Islet of Langerhans (tissue), 1 donor: ENCODE measurements around the gene RARA.

Experiments
- FAIRE-seq: peaks from one replicate; lab custom pipeline; 2011; peaks lifted over from hg19 to GRCh38; lab: Jason Lieb, UNC

The RARA gene

DNA sequence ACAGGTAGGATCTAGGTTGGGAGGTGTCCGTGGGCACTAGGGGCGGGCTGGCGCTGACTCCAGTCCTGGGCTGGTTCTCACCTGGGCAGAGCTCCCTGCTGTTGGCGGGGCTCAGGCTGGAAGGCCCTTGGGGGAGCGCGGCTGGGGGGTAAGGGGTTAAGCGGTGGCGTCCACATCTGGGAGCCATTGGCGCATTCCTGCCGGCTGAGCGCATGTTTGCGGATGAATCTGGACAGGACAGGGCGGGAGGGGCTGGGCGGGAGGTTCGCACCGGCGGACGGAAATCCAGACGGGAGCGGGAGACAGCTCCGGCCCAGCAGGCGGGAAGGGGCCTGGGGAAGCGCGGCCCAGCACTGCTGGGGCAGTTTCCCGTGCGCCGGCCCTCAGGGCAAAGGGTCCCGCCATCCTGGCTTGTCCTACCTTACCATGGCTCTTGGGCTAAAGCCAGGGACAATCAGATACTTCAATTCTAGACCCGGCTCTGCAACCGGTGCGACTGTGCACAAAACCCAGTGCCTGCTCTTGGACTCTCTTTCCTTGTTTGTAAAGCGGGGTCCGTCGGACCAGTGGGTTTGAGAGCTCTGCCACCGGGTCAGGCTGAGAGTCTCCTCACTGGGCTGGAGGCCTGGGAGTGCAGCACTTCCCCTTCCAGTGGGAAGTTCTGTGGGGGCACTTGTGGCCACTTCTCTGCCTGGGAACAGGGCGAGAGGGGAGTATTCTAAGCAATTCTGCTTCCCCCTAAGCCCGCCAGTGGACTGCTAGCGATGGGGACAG, 7.8 kb downstream of the RARA start:
- no peak for FAIRE-seq

DNA sequence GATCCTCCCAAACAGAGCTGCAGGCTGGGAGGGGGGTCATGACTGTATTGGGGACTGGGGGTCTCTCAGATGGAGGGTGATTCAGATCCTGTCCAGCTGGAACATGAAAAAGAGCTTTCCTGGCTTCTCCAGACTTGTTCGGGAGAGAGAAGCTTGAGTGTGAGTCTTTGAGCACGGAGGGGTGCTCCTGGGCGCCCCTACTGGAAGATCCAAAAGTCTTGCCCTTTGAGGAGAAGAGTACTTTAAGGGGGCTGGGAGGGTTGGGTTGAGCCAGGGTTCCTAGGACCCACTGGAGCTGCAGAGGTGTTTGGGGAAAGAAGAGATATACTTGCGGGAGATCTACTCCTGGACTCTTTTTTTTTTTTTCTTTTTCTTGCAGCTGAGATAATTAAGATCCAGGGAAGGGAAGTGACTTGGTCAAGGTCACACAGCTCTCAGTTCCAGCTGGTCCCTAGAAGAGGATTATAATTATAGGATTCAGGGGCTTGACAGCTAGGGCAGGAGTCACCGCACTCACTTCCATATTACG, 8.4 kb downstream of the RARA start:
- no peak for FAIRE-seq

DNA sequence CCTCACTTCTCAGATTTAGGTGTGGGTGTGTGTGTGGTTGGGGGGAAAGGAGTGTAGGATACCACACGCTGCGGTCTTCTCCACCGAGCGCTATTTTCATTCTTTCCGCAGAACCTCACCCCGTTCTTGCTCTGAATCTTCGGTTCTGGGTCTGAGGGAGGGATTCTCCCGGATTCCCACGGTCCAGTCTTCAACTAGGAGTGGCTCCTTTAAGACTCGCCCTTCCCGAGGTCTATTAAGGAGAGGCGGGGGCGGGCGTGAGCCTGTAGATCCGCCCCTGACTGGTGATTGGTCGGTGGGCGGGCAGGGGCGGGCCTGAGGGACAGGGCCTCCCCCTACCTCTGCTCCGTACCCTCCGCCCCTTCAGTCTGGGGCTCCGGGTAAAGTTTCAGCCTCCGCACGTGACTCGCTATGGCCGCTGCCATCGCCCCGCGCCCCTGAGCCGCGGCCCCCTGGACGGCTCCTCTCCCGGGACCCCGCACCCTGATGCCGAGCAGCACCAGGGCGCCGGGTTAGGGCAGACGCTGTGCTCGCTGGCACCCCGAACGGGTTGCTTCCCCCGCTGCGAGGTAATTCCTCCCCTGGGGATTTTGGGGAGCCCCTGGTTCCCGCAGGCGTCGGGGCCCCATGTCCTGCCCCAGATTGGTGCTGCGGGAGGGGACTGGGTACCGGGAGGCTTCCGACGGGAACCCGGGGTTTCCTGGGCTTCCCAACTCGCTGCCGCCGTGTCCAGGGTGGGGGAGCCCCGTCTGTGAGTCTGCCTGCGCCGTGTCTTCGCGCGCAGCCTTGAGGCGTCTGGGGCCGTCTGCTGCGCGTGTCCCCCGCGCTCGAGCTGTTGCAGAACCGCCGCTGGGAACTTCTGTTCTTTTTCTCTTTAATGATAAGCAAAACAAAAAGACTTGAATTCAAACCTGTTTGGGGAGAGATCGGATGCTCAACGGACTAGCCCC, 9.2 kb downstream of the RARA start:
- peak; percentile 5 for FAIRE-seq

DNA sequence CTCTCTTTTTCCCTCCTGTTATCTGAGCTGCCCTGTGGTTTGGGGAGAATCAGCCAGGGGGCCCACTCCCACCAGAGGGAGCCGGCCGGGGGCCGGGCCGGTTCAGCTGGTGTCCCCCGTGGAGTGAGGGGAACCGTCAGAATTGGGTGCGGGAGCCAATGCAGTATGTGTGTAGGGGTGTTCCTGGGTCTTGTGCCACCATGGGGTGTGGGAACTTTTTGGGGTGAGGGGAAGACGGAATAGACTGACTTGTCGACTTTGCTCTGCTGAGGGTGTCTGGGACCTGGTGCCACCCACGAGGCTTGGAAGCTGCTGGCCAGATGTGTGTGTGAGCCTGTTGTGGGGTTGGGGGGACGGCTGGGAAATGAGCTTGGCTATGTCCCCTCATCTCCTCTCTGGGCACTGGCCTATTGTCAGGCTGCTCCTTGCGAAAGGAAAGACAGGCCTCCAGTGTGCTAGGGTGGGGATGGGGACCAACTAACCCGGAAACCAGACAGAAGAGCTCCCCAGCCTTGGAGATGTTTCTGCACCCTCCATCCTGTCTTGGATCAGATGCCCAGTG, 9.9 kb downstream of the RARA start:
- FAIRE-seq = no peak

DNA sequence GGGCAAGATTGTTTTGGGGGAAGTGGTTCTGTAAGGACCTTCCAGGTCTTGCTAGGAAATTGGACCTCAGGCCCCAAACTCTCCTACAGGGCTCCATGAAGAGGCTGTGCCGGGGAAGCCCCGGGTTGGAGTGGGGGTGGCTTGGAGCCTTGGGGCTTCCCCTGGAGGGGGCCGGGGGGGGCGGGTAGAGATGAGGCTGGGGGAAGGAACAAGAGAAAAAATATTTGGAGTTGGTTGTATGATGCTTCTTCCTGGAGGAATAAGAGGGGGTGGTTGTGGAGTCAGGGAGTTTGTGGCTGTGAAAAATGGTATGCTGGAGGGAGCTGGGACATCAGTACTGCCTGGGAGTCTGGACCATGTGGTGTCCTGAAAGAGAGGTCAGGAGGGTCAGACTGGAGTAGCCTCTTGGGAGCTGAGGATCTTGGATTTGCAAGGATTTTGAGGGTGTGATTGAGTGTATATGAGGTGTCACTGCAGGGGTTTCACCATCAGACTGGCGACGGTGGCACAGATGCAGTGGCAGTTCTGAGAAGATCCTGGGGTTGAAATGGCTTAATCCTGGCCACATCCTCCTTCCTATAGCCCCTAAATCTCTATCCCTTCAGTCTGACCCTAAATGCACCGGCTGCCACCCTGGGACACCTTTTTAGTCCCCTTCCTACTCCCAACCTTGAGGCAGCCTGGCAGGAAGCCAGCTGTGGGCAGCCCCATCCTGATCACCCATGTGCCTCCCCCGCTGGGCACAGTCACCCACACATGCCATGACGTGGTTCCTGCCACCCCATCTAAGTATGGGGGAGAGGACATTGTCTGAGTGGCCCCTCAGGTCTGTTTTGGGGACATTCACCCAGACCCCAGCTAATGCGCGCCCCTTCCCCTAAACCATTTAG, 10.9 kb downstream of the RARA start:
- no peak for FAIRE-seq

DNA sequence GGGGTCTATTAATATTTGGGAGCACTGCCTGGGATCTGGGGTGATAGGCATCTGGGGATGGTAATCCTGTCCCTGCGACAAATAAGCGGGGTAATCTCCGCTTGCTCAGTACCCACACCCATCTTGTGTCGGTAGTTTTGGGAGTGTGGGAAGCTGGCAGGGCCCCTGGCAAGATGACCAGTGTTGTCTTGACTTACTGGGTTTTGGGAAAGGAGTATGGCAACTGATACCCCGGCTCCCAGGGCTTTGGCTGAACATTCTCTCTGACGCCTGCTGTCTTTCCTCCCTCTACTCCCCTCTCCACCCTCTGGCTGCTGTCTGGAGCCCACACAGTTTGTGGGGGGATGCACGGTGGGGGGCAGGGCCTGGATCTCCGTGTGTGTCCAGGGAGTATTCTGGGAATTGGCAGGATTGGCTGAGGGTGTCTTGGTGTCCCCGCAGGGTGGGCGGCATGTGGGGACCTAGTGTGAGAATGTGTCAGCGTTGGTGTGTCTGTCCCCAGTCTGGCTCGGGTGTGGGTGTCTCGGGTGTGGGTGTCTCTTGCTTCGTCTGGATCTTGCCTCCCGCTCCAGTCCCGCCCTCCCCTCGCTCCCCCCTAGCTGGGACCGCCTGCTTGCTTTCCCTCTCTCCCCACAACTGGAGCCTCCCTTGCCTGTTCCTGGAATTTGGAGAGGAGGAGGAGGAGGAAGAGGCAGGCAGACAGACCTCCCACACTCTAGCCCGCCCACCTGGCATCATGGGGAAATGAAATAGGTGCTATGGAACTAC, 12.0 kb downstream of the RARA start:
- FAIRE-seq = no peak

DNA sequence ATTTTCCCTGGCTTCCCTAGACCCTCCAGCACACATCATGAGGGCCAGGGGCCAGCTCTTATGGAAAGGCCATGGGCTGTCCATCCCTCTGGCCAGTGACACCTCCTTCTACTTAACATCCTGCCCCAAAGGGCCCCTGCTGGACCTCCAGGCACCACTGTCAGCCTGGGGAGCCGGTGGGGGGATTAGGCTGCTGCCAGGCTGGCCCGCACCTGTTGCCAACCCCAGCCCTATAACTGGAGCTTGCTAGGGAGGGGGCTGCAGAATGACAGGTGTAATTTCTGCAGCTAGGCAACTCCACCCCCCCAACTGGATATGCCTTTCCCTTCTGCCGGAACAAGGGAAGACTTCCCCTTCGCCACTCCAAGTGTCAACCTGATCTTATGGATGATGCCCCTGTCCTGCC, 12.5 kb downstream of the RARA start:
- no peak for FAIRE-seq

DNA sequence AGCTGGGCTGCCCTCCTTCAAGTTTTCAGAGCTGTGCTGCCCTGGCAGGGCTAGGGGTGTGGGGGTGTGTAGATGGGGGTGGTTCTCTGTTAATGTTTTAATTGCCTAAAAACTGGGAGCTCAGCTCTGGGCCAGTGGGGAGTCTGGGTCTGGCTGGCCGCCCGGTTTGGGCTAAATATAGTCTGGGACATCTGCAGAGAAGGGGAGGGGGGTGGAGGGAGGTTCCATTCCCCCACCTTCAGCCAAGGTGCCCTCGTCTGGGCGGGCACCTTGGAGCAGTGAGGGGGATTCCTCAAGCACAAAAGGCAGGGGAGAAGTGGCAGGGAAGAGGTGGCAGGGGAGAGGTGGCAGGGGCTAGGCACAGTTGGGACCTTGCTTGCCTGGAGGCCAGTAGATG, 13.0 kb downstream of the RARA start:
- no peak for FAIRE-seq

DNA sequence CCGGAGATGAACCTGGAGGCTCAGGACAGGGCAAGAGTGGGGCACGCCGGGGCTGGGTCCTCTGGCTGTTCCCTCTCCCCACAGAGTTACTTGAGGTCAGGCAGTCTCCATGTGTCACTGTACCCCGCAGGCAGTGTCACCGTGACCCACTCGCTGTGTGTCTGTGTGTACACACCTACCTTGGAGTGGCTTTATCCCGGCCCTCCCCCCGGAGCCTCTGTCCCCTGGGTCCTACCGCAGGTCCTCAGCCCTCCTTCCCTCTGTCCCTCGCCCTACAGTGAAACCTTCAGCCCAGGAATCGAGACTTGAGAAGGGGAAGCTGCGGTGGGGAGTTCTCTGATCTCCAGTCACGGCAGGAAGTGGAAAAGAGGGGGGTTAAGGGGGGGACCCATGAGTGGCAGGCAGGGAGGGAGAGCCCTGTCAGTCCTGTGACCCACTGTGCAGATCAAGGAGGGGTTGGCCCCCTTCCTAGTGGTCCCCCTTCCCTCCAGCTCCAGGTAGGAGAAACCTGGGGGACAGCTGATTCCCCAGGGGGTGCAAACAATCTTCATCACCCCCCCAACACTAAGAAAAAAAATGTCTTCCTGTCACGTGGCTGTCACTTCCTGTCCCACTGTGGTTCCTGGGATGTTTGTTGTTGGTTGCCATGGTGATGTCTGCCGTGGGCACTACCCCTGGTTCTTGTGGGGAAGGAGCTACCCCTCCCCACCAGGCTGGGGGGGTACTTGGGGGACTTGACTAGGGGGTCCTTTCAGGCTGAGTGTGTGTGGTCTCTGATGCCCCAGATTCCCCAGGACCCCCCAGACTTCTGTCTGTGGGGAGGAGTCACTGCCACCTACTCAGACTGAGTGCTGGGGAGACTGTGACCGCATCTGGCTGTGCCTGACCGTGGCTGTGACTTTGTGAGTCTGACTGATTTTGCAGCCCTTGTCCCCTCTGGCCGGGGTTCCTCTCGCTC, 13.7 kb downstream of the RARA start:
- FAIRE-seq = no peak

DNA sequence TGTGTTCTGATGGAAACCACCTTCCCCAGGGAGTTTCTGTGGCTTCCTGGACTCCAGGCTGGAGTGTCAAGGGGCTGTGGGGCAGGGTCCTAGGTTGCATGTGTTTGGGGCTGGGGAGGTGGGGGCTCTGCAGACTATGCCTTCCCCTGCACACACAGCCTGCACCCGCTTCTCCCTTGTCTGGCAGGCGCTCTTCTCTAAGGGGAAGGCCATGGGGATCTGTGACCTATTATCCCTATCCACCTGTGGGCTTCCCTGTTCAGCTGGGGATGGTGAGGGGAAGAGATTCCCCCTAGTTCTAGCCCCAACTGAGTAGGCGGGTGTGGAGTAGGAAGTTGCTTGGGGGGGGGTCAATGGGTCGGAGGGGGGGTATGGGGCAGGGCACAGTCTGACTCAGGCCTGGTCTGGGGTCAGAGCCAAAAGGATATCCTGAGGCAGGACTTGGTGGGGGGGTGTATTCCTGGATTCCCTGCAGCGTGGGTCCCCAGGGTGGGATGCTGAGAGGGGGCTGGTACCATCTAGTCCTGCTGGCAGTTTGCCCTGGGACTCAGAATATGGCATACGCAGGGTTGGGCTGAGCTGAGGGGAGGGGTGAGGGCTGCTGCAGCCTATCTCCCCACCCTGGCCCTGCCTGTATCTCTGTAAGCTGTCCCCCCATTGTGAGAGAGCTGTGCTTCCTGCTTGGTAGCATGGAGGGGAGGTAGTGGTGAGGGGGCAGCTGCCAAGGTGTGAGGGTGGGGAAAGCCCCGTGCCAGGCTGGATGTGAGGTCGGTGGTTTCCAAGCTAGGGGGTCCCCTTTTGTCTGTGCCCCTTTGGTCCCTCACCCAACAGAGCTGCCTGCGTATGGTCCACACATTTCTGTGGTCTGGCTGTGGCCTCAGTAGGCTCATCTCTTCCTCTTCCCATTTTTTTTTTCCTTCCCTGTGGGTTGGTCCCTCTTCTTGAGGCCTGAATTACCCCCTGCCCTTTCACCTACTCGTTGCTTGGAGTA, 14.7 kb downstream of the RARA start:
- no peak for FAIRE-seq

DNA sequence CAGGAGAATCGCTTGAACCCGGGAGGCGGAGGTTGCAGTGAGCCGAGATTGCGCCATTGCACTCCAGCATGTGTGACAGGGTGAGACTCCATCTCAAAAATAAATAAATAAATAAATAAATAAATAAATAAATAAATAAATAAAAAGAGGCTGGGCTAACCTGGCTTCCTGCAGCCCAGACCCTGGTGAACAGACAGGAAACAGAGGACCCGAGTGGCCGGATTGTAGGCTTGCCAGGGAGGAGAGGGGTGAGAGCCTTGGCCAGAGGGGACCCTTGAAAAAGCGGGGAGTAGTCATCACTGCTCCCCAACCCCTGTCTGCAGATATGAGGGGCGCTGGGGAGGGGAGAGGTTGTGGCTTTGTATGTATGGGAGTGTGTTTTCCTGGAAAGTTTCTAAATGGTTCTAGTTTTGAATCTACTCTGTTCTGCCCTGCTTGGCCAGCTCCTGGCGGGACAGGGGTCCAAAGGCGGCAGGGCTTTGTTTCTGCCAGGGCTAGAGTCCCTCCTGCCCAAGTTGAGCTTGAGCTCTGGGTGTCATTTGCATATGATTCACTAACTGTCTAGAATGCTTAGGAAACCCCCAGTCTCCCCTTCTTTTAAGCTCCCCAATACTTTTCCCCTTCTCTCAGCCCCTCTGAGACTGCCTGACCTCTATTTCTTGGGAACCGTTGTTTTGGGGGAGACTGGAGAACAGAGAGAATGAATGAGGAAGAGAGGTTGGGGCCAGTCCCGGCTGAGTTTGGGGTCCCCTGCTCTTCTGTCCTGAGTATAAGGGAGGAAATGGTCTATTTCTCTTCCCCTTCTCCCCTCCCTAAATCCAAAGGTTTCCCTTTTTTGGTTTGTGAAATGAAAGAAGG, 16.4 kb downstream of the RARA start:
- FAIRE-seq = no peak

DNA sequence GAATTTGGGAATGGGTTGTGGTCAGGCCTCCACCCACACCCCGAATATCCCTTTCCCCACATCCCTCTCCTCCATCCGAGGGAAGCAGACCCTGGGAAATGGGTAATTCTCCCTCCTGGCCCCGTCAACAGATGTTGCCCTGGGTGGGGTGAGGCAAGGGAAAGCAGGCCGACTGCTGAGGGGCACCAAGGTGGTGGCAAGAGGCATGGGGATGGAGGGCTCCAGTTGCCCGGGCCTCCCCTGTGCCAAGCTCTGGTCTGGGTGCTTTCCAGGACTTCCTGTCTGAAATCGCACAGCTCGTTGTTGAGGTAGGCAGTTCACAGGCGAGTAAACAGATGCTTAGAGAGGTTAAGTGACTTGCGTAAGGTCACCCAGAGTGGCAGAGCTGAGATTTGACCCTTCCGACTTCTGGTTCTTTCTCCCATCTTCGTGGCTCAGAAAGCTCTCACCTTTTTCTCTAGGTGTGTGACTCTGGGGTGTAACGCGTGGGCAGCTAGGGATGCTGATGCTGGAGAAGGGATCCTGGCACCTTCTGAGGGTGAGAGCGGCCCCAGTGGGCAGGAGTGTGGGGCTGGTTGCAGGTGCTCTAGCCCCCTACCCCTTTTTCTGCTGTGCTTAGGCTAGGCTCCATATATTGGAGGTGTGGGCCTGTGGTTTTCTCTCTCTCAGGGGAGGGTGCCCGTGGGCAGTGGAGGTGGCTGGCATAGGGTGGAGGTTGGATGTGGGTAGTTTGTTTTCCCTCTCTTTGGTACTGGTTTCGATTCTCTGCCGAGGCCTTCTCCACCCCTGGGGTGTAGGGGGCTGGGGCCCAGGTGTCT, 17.2 kb downstream of the RARA start:
- no peak for FAIRE-seq

DNA sequence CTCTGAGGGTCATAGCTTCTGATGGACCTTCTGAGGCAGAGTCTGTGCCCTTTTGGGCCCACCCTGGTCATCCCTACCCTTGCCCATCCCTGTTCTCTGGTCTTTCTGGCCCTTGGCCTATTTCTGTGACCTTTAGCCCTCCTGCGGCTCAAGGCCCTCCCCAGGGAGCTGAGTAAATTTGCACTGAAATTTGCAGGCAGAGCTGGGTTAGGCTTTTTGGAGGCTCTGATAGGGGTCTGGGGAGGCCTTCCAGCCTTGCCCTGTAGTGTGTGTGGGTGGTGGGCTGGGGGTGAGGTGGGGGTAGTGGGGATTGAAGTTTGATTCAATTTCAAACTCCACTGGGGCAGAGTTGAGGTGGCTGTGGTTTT, 17.8 kb downstream of the RARA start:
- FAIRE-seq = no peak

DNA sequence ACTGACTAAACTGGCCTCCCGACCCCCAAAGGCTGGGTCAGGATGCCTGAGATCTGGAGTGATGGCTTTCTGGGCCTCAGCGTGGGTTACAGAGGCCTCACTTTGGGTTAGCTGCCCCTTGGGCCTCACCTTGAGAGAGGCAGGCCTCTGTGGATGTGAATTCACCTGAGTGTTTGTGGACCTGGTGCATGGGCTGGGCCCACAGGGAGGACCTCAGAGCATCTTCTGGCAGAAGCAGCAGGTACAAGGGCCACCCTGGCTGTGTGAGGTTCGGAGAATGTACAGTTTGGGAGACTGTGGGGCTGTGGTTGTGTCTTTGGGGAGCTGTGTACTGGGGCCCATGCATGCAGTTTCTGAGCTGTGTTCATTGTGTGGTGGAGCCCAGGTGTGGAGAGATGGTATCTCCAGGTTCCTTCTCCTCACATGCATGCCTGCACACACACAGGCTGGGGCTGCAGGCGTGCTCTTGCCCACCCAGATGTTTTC, 18.3 kb downstream of the RARA start:
- no peak for FAIRE-seq

DNA sequence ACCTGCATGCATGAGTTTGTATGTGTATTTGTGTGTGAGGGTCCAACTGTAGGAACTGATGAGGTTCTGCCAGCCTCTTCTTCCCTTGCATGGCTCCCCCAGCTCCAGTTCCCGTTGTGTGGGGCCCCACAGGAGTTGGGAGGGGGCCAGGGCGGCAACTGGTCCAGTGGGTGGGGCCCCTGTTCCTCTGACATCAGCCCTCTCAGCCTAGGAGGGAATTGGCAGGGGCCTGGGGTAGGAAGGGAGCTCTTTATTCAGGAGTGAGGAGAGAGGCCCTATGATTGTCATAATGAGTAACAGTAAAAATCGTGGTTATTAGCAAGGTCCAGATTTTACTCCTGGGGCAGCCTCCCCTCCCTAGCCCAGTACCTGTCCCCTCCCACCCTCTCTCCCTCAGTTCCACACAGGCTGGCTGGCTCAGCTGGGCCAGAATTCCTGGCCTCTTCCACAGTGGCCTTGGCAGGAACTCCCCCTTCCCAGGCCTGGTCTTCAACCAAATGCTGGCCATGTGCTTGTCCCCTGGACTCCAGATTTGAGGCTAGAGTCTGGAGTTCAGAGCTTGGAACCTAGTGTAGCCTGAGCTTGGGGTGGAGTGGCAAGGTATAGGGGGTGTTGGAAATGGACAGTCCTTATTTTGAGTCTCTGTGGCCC, 18.9 kb downstream of the RARA start:
- no peak for FAIRE-seq

DNA sequence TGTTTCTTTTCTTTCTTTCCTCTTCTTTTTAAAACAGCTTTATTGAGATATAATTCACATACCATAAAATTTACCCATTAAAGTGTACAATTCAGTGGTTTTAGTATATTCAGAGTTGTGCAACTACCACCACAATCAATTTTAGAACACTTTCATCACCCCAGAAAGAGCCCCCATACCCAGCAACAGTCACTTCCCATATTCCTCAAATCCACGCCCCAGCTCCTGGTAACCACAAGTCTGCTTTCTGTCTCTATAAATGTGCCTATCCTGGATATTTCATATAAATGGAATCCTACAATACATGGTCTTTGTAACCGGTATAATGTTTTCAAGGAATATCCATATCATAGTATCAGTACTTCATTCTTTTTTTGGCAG, 19.4 kb downstream of the RARA start:
- FAIRE-seq = no peak
